ENCODE results near the gene HDAC4. TPM values are rescaled to one million over a fixed set of nuclear protein-coding genes. Genes with fewer than 3 reads are reported as not detected.

HDAC4 gene
- polyA plus RNA-seq, 4 donors: 12.0 to 14.1 (median 12.6) TPM

GRCh38 chr2:239354132-239354790, 46.6 kb downstream of the HDAC4 start:
- DNase-seq (ENCODE audit: low read depth in 4 of 4, low spot score in 3 of 4): no peak

- no peak for DNase-seq (ENCODE audit: low read depth in 4 of 4, low spot score in 3 of 4)
Measured at GRCh38 chr2:239353692-239354091, 47.1 kb downstream of the HDAC4 start.

DNA sequence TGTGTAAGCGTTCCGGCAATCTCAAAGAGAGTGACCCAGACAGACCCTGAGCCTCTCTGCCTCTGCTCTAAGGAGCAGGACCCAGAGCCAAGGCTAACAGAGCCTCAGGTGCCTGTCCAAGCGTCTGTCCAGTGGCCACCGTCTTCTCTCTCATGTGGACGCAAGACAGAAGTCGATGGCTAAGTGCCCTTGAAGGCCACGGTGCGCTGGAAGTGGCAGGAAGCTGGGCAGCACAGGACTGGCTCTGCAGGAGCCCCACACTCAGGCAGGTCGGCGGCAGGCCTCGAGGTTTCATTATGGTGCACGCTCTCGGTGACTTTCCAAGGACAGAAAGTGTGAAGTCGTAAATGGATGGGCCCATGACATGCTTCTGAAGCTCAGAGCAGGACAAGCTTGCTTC, 49.1 kb downstream of the HDAC4 start:
- no peak for DNase-seq (ENCODE audit: low read depth in 4 of 4, low spot score in 3 of 4)

GRCh38 chr2:239349453-239350135, 51.2 kb downstream of the HDAC4 start:
- no peak for DNase-seq (ENCODE audit: low read depth in 4 of 4, low spot score in 3 of 4)

DNA sequence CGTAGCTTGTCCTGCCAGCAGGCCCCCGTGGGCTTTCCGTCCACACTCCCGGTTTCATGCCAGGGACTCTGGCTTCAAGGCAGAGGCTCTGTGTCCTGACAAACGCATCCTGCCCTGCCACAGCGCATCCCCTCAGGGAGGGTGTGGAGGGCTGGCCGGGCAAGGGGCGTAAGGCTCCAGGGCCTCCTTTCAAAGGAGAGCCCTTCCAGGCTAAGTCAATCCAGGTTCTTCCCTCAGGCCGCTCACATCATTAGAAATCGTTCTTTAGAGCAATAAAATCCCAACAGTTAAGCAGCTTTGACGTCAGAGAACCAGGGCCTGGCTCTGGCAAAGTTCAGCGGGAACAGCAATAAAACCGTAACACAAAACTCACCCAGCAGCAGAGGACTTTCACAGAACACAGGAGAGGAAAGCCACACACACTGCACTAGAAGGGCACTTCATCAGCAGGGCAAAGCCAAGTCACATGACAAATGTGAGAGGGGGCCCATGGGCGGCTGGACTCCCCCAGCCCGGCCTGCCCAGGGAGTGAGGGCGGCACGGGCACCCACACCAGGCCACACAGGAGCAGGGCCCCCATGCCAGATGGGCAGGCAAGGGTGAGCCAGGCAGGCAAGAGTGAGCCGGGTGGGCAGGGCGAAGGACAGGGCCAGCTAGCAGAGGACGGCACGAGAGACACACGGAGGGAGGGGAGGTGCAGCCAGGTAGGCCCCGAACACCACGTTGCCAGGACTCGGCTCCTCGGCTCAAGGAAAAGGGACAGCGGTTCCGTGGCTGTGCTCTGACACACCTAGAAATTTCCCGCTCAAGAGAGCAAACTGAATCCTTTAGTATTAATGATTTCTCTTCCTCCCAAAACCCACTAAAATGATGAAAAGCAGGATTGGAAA, 52.0 kb downstream of the HDAC4 start:
- no peak for DNase-seq (ENCODE audit: low read depth in 4 of 4, low spot score in 3 of 4)

- DNase-seq (ENCODE audit: low read depth in 4 of 4, low spot score in 3 of 4): no peak
Measured at GRCh38 chr2:239346676-239347075, 54.1 kb downstream of the HDAC4 start.

- no peak for DNase-seq (ENCODE audit: low read depth in 4 of 4, low spot score in 3 of 4)
Measured at GRCh38 chr2:239345251-239345650, 55.6 kb downstream of the HDAC4 start.

DNA sequence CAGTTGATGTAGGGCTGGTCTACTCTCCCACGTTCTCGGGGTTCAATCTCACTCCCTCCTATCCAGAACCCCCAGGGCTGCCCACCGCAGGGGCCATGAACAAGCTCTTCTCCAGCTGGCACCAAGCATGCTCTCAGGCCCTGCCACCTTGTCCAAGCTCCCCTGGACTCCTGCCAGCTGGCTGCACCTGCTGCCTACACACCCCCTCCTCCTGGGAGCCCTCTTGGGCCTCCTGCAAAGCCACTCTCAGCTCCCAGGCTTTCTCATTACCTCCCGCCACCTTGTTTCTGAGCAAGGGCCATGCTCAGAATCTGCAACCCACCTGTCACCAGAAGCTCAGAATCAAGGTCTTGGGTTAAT, 56.0 kb downstream of the HDAC4 start:
- DNase-seq (ENCODE audit: low read depth in 4 of 4, low spot score in 3 of 4): no peak

DNA sequence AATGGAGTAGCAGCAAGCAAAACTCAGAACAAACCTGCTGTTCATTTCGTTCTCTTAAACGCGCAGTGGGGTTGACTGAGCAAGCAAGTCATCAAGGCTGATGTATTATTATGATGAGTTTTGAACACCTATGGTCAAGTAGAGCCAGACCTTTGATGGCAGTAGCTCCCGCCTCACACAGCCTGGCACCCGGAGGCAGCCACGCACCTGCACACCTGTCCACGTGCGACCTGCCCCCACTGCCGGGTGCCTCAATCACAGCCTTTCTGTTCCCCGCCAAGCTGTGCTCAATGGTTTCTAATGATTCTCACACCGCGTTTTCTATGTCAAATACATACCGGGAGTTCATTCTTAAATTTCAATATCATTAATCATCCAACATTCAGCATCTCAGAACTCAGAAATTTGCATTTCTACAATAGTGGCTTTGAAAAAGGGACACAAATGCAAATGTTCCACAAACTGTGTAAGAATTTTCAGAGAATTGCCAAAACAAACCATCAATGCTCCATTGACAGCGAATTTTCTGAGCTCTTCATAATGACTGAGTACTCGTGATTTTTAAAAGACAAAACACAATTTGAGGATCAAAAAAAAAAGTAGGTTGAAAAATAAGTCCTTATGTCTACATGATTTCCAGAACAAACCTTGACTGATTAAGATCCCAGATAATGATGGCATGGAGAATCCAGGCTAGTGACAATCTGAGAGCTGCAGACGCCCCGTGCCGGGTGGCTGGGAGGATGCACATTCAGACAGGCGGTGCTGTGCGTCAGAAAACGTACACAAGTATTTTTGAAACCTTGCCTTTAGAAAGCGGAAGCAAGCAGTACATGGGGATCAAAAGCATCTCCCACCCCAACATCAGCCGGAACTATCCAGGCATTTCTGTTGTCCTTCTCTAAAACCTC, 56.6 kb downstream of the HDAC4 start:
- no peak for DNase-seq (ENCODE audit: low read depth in 4 of 4, low spot score in 3 of 4)

DNA sequence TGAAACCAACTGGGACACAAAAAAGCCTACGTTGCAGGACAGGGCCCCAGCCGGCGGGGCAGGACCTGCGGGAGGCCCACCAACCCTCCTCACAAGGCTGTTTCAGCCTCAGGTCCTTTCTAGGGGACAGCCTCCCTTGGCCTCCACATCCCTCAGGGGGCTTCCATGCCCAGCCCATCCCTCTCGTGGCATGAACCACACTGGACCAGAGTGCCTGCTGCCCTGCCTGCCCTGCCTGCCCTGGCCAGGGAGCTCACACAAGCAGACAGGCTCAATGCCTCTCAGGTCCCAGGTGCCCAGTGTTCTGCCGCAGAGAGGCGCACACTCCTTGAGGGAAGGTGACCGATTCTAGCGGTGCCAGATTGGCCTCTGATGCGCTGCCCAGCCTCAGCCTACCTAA, 57.4 kb downstream of the HDAC4 start:
- no peak for DNase-seq (ENCODE audit: low read depth in 4 of 4, low spot score in 3 of 4)

DNA sequence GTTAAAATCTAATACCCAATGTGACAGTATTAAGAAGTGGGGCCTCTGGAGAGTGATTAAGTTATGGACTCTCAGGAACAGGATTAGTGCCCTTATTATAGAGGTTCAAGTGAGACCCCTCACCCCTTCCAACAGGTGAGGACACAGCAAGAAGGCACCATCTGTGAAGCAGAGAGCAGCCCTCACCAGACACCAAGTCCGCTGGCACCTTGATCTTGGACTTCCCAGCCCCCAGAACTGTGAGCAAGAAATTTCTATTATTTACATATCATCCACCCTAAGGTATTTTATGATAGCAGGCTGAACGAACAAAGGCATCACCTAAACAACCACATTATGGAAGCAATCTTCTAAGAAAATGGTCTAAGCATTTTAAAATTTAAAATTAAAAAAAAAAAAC, 59.0 kb downstream of the HDAC4 start:
- no peak for DNase-seq (ENCODE audit: low read depth in 4 of 4, low spot score in 3 of 4)

GRCh38 chr2:239341146-239341732, 59.6 kb downstream of the HDAC4 start:
- no peak for DNase-seq (ENCODE audit: low read depth in 4 of 4, low spot score in 3 of 4)

DNA sequence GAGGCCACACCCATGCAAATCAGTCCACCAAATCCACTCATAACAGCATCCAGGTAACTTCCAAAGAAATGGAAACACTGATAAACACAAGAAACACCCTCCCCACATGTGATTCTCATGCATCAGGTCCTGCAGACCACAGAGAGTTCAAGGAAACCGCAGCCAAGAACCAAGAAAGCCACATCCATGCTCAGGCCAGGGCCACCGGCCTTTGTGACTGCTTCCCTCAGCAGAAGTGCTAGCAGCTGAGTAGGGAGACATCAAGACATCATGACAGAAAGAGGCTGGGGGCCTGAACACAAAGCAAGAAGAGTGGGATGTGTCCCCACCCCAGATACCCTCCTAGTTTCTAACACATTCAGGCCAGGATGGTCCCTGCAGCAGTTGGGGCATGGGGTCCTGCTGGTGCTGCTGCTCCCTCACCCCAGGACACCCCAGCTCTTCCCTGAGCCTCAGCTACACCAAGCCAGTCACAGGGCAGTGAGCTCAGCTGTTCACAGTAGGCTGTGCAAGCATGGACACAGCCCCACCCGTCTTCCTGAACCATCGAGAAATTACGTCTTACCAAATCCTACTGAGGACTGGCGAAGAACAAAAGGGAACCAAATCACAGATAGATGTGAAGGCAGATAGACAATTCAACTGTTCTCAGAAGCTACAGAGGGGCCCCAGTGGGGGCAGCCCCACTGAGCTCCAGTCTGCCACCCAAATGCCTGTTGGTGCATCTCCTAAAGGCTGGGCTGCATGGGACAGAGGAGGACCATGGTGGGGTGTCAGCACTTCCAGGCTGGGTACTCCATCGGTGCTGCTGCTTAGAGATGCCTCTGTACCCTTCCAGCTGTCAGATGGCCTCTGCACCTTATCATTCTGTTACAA, 60.9 kb downstream of the HDAC4 start:
- DNase-seq (ENCODE audit: low read depth in 4 of 4, low spot score in 3 of 4): no peak

DNA sequence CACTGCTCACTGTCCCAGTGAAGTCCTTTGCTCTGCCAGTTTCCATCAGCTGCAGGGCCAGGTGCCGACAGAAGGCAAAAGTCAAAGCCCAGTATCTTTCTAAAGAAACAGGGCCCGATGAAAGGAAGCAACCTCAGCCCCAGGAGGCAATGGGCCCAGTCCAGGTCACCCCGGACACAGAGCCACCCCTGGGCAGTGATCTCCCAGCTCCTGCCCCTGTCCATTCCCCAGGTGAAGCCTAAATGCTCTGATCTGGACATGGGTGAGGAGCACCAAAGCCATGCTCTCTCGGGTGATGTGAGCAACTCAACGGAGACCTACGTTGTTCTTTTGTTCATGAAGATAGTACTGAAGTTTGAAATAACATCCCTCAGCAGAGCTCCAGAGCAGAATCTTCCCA, 61.6 kb downstream of the HDAC4 start:
- no peak for DNase-seq (ENCODE audit: low read depth in 4 of 4, low spot score in 3 of 4)

DNA sequence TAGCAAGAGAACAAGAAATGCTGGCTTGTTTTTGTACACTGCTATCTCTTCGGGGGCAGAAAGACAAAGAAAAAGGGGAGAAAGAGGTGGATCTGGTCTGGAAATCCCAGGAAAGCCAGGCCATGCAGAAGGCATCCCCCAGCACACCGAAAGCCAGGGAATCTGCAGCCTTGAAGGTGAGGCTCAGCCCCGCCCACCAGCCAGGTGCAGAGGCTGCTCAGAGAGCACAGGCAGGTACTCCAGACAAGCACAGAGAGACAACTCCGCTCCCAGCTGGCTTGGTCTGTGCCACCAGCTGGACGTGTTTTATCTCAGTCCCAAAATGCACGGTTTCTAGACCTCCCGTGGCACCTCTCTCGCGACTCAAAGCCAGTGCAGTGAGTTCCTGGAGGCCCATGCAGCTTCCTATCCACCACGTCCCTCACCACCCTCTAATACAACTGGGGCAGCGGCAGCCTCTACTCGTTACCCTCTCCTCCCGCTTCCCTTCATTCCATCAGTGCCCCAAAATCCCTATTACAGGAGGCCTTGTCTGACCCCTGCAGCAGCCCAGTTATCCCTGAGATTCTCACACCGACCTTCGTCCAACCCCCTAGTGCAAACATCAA, 62.8 kb downstream of the HDAC4 start:
- no peak for DNase-seq (ENCODE audit: low read depth in 4 of 4, low spot score in 3 of 4)

DNA sequence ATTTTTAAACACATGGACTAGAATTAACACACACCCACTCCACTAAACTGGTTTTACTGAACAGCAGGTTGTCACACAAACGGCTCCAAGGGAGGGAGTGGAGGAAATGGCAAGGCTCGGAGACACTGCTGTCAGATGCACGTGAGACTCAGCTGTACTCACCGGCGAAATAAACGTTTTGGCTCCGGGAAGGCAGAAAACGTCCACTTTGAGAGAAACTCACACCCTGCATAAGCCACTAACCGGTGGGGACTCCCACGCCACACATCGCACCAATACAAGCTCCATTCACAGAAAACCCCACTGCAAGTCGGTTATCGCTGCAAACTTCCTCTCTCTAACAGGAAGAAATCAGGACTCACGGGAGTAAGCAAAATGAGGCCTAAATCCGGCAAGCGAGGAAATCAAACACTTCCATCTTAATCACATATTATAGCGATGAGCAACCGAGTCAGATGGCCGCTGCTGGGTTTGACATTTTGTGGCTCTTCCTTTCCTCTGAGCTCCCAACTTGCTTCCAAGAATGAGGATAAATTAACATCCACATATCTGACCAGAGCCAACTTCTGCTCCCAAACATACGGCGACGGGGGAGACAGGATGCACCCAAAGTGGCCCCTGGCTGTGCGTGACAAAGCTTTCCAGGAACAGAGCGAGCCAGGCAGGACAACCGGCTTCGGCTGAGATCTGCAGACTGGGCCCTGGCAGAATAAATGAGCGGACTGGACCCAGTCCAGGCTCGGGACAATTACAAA, 63.5 kb downstream of the HDAC4 start:
- no peak for DNase-seq (ENCODE audit: low read depth in 4 of 4, low spot score in 3 of 4)

DNA sequence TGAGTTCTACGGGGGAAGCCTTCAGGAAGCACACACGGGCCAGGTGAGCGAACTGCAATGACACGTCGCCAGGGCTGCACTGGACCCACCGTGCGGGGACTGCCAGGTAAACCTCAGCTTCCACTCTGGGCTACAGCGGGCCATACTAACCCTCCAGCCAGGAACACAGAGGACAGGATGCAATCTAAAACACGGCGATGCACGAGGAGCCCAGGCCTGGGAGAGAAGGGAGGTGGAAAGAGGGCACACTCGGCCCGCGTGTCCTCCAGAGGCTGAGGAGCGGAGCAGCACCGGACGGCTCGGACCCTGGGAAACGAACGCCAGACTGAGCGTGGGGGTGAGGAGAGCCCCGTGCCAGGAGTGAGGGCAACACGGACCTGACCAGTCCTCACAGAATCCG, 69.3 kb downstream of the HDAC4 start:
- DNase-seq (ENCODE audit: low read depth in 4 of 4, low spot score in 3 of 4): no peak

- DNase-seq (ENCODE audit: low read depth in 4 of 4, low spot score in 3 of 4): no peak
Measured at GRCh38 chr2:239330836-239331235, 70.0 kb downstream of the HDAC4 start.
